Upper lobe of left lung (tissue), 6 donors: ENCODE measurements around the gene GATM. TPM values are rescaled to one million over a fixed set of nuclear protein-coding genes. Genes with fewer than 3 reads are reported as not detected.

ENCODE experiments used
- ATAC-seq, 2 donors: fragments of 200-7000 bp; cut with Tn5 transposase; one replicate each; pipeline ENCODE4 v1.9.1; 2022; ENCODE audit warnings: mild to moderate bottlenecking in 2 of 2, moderate library complexity in 2 of 2; ENCODE audit not compliant: low FRiP score in 2 of 2
- DNase-seq, 2 donors: peaks; one replicate each; pipeline ENCODE4 v3.0.0-alpha.2; 2019 to 2020
- H3K27ac ChIP-seq, 4 donors: fragments of 200-600 bp; sonication (generic); one replicate each; pipeline ENCODE4 v1.5.1; 2016 to 2019
- H3K27me3 ChIP-seq, 4 donors: fragments of 200-600 bp; sonication (generic); one replicate each; pipeline ENCODE4 v1.5.1; 2017 to 2019
- H3K36me3 ChIP-seq, 4 donors: fragments of 200-600 bp; sonication (generic); one replicate each; pipeline ENCODE4 v1.5.1; 2016 to 2019
- H3K4me1 ChIP-seq, 4 donors: fragments of 200-600 bp; sonication (generic); one replicate each; pipeline ENCODE4 v1.5.1; 2018 to 2019
- H3K4me3 ChIP-seq, 4 donors: fragments of 200-600 bp; sonication (generic); one replicate each; pipeline ENCODE4 v1.5.1; 2017 to 2019; ENCODE audit warnings: mild to moderate bottlenecking in 2 of 4, moderate library complexity in 1 of 4
- H3K9me3 ChIP-seq, 4 donors: fragments of 200-600 bp; sonication (generic); one replicate each; pipeline ENCODE4 v1.5.1; 2018 to 2019
- EP300 ChIP-seq, 4 donors: sonication (generic); formaldehyde crosslinking; IDR thresholded peaks; one replicate each; pipeline ENCODE4 v1.5.1; 2017; ENCODE audit warnings: antibody characterized with exemption in 4 of 4, control low read depth in 2 of 4
- POLR2A ChIP-seq, 4 donors: fragments of 450-650 bp; IDR thresholded peaks; one replicate each; pipeline ENCODE4 v1.5.1; 2016 to 2017; ENCODE audit warnings: antibody characterized with exemption in 4 of 4, mild to moderate bottlenecking in 2 of 4
- POLR2AphosphoS5 ChIP-seq, 2 donors: sonication (generic); formaldehyde crosslinking; IDR thresholded peaks; one replicate each; pipeline ENCODE4 v1.5.1; 2017; ENCODE audit warnings: antibody characterized with exemption in 2 of 2
- WGBS, 2 donors: methylation state at CpG; one replicate each; pipeline ENCODE4 v1.1.5; 2017 to 2018; 5-methylcytosine and 5-hydroxymethylcytosine counted together
- total RNA-seq, 6 donors: library from RNA; depleted of rRNA in 4 of 6; stranded (reverse); fragments of >200 nt in 4 of 6; gene quantifications; one replicate each; pipeline versions ENCODE4 v1.1.0 to v1.2.1, GENCODE V29; 2016 to 2021
- TF ChIP-seq, protein P1 (sequence below), 6 experiments: fragments of 450-650 bp in 4 of 6; fragments of 200-600 bp in 2 of 6; sonication (generic) in 2 of 6; IDR thresholded peaks; one replicate each; pipeline ENCODE4 v1.5.1; 2016 to 2019; ENCODE audit warnings: antibody characterized with exemption in 6 of 6
- donor health status: DM: no; HTN: no; CAD: no; lungs with moderate emphysema.
- donor health status: DM: no; HTN: yes; CAD: no; lungs with severe emphysema.

The GATM gene
- total RNA-seq, 6 donors from 2014 or later = 3.2 to 13.6 (median 6.6) TPM

DNA sequence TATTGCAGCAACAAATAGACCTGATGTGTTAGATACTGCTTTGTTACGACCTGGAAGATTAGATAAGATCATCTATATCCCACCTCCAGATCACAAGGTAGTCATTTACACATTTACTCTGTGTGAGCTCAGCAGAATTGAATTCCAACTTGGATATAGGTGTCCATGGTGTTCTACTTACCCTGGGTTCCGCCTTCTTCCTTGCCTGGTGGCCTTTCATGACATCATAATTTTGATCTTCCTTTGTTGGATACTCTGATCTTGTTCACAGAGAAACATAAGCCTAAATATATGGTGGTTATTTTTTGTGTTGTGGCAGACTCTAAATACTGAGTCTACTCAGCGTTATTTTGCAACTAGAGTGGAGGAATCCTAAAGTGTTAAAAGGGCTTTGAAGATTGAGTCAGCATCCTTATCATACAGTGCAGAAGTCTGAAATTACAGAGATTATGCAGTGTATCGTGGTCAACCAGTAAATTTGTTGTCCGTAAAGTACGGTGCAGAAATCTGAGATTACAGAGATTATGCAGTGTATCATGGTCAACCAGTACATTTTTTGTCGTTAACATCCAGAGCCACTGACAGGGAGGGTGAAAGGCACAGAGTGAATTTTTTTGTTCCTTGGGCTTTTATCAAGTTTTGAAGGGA is 39.1 kb upstream of the GATM start:
- H3K36me3 ChIP-seq = peaks cover 23 to 96% (median 57%) of the 10 kb centered on the region in 4 donors
- no peaks in the 10 kb centered on the region for H3K9me3 ChIP-seq
- no peak for DNase-seq
- peaks cover 0 to 4% (median 0%) of the 10 kb centered on the region in 4 donors for H3K4me1 ChIP-seq
- ATAC-seq = no peak
- H3K27me3 ChIP-seq = no peaks in the 10 kb centered on the region
- H3K27ac ChIP-seq = no peak overlapping the region
- WGBS, 2 donors = 94 to 97% methylated on average over 7 of the region's 7 CpGs
- TF ChIP-seq POLR2A (IDR thresholded peaks at IDR 0.05) (no peak), EP300 (IDR thresholded peaks at IDR 0.05) (no peak), POLR2AphosphoS5 (IDR thresholded peaks at IDR 0.05) (no peak)
- TF ChIP-seq, protein P1, sequence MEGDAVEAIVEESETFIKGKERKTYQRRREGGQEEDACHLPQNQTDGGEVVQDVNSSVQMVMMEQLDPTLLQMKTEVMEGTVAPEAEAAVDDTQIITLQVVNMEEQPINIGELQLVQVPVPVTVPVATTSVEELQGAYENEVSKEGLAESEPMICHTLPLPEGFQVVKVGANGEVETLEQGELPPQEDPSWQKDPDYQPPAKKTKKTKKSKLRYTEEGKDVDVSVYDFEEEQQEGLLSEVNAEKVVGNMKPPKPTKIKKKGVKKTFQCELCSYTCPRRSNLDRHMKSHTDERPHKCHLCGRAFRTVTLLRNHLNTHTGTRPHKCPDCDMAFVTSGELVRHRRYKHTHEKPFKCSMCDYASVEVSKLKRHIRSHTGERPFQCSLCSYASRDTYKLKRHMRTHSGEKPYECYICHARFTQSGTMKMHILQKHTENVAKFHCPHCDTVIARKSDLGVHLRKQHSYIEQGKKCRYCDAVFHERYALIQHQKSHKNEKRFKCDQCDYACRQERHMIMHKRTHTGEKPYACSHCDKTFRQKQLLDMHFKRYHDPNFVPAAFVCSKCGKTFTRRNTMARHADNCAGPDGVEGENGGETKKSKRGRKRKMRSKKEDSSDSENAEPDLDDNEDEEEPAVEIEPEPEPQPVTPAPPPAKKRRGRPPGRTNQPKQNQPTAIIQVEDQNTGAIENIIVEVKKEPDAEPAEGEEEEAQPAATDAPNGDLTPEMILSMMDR (IDR thresholded peaks at IDR 0.05) = no peak
- no peak overlapping the region for H3K4me3 ChIP-seq

DNA sequence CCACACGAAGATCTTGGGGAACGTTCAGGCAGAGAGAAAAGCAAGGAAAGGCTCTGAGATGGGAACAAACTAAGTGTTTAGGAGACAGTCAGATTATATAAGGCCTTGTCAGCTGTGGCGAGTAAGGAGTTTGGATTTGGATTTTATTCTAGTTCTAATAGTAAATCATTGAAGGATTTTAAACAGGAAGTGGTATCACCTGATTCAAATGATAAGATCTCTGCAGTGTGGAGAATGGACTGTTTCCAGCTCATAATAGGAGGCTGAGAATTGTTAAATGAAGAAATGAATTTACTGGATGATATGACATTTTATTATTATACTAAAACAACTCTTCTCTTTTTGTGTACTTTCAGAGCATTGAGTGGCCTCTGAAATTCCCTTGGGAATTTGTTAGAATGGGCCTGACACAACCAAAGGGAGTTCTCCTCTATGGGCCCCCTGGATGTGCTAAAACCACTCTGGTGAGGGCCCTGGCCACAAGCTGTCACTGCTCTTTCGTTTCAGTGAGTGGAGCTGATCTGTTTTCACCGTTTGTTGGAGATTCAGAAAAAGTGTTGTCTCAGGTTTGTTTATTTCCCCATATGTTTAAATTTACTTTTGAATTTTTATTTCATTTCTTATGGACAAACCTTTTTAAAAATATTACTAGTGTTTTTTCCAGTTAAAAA is 36.0 kb upstream of the GATM start:
- Histone ChIP-seq H3K36me3 (peaks cover 35 to 97% (median 74%) of the 10 kb centered on the region in 4 donors), H3K9me3 (no peaks in the 10 kb centered on the region), H3K4me3 (no peak overlapping the region), H3K27me3 (no peaks in the 10 kb centered on the region), H3K4me1 (peaks cover 0 to 4% (median 0%) of the 10 kb centered on the region in 4 donors), H3K27ac (no peak overlapping the region)
- DNase-seq = no peak
- ATAC-seq = no peak
- WGBS, 2 donors = 58 to 72% methylated on average over 5 of the region's 5 CpGs
- TF ChIP-seq POLR2AphosphoS5 (IDR thresholded peaks at IDR 0.05) = no peak
- TF ChIP-seq EP300 (IDR thresholded peaks at IDR 0.05) = no peak
- no peak for TF ChIP-seq POLR2A (IDR thresholded peaks at IDR 0.05)

DNA sequence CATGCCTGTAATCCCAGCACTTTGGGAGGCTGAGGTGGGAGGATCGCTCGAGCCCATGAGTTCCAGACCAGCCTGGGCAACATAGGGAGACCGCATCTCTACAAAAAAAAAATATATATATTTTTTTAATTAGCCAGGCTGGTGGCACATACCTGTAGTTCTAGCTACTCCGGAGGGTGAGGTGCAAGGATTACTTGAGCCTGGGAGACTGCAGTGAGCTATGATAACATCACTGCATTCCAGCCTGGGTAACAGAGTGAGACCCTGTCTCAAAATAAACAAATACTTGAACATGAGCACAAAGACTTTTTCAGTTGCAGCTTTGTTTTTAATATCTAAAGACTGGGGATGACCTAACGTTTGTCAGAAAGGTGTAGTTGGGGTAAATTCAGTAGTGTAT is 31.3 kb upstream of the GATM start:
- Histone ChIP-seq H3K9me3 (no peaks in the 10 kb centered on the region), H3K27me3 (no peaks in the 10 kb centered on the region), H3K4me3 (no peak overlapping the region), H3K27ac (no peak overlapping the region), H3K4me1 (peaks cover 3 to 17% (median 6%) of the 10 kb centered on the region in 4 donors), H3K36me3 (peaks cover 25 to 94% (median 65%) of the 10 kb centered on the region in 4 donors)
- DNase-seq = no peak
- no peak for ATAC-seq
- 91 to 95% methylated on average over 5 of the region's 5 CpGs for WGBS, 2 donors
- TF ChIP-seq, protein P1 (IDR thresholded peaks at IDR 0.05) = no peak
- TF ChIP-seq EP300 (IDR thresholded peaks at IDR 0.05) (no peak), POLR2A (IDR thresholded peaks at IDR 0.05) (no peak), POLR2AphosphoS5 (IDR thresholded peaks at IDR 0.05) (no peak)

DNA sequence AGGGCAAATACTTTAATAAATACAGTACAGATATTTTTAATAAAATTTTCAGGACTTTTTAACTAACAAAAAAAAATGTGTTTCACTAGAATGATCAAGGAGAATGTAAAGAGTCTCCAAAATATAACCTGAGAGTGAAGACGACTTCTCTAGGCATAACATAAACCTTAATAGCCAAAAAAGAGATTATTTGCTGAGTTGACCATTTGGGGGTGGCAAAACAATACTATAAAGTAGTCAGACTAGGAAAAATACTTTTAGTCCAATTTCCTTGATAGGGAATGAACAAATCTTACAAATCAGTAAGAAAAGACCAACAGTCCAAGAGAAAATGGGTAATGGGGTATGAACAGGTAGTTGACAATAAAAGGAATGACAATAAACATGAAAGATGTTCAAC is 29.4 kb upstream of the GATM start:
- Histone ChIP-seq H3K27ac (no peak overlapping the region), H3K9me3 (no peaks in the 10 kb centered on the region), H3K27me3 (no peaks in the 10 kb centered on the region), H3K4me1 (peaks cover 14 to 25% (median 21%) of the 10 kb centered on the region in 4 donors), H3K4me3 (no peak overlapping the region), H3K36me3 (peaks cover 21 to 78% (median 57%) of the 10 kb centered on the region in 4 donors)
- no peak for DNase-seq
- TF ChIP-seq, protein P1 (IDR thresholded peaks at IDR 0.05) = no peak
- TF ChIP-seq POLR2A (IDR thresholded peaks at IDR 0.05) = no peak
- no peak for TF ChIP-seq POLR2AphosphoS5 (IDR thresholded peaks at IDR 0.05)
- TF ChIP-seq EP300 (IDR thresholded peaks at IDR 0.05) = no peak
- 90 to 92% methylated on average over 1 of the region's 1 CpG for WGBS, 2 donors
- no peak for ATAC-seq
